Measurements from ENCODE around the gene MUC3A. TPM values are rescaled to one million over a fixed set of nuclear protein-coding genes. Genes with fewer than 3 reads are reported as not detected.
"Not testable (repeated sequence)": the region's sequence is repeated elsewhere in the genome, so short reads cannot be mapped to it uniquely, and the experiment has no call there.

Gene MUC3A
- total RNA-seq, 3 donors from 2014 or later = under 0.01 to 0.29 (median 0.16) TPM

GRCh38 chr7:100974021-100974420, 24.7 kb downstream of the MUC3A start:
- H3K4me3 ChIP-seq = no peak overlapping the region
- H3K36me3 ChIP-seq = no peaks in the 10 kb centered on the region
- no peak overlapping the region for H3K27ac ChIP-seq
- no peaks in the 10 kb centered on the region for H3K4me1 ChIP-seq
- peaks cover 0 to 6% of the 10 kb centered on the region in 2 donors for H3K9me3 ChIP-seq
- TF ChIP-seq POLR2A (IDR thresholded peaks at IDR 0.05) (no peak), POLR2AphosphoS5 (IDR thresholded peaks at IDR 0.05) (no peak), CTCF (IDR thresholded peaks at IDR 0.05) (no peak)
- H3K27me3 ChIP-seq = peaks cover 0 to 10% of the 10 kb centered on the region in 2 donors
- DNase-seq (ENCODE audit: low spot score in 2 of 2) = no peak
- intact Hi-C loops (cut with DNase I; ENCODE audit: low total_unique reads) = no loop called here

- H3K4me1 ChIP-seq = no peaks in the 10 kb centered on the region
- H3K4me3 ChIP-seq = no peak overlapping the region
- peaks cover 0 to 6% of the 10 kb centered on the region in 2 donors for H3K9me3 ChIP-seq
- no peak for TF ChIP-seq CTCF (IDR thresholded peaks at IDR 0.05)
- TF ChIP-seq POLR2AphosphoS5 (IDR thresholded peaks at IDR 0.05) = no peak
- no peak for TF ChIP-seq POLR2A (IDR thresholded peaks at IDR 0.05)
- H3K27me3 ChIP-seq = no peaks in the 10 kb centered on the region
- intact Hi-C loops (cut with DNase I; ENCODE audit: low total_unique reads) = no loop called here
- no peak overlapping the region for H3K27ac ChIP-seq
- no peaks in the 10 kb centered on the region for H3K36me3 ChIP-seq
- no peak for DNase-seq (ENCODE audit: low spot score in 2 of 2)
Measured at GRCh38 chr7:100975371-100975821, 26.1 kb downstream of the MUC3A start.

- Histone ChIP-seq H3K27me3 (no peaks in the 10 kb centered on the region), H3K4me3 (no peak overlapping the region), H3K9me3 (peaks cover 0 to 6% of the 10 kb centered on the region in 2 donors), H3K36me3 (no peaks in the 10 kb centered on the region), H3K4me1 (no peaks in the 10 kb centered on the region), H3K27ac (no peak overlapping the region)
- DNase-seq (ENCODE audit: low spot score in 2 of 2) = no peak
- intact Hi-C loops (cut with DNase I; ENCODE audit: low total_unique reads) = no loop called here
- TF ChIP-seq POLR2A (IDR thresholded peaks at IDR 0.05) (no peak), POLR2AphosphoS5 (IDR thresholded peaks at IDR 0.05) (no peak), CTCF (IDR thresholded peaks at IDR 0.05) (no peak)
Measured at GRCh38 chr7:100978300-100978699, 29.0 kb downstream of the MUC3A start.

GRCh38 chr7:100983451-100984187, 34.3 kb downstream of the MUC3A start:
- no peak for DNase-seq (ENCODE audit: low spot score in 2 of 2)
- intact Hi-C loops (cut with DNase I; ENCODE audit: low total_unique reads) = no loop called here
- Histone ChIP-seq H3K27ac (no peak overlapping the region), H3K36me3 (no peaks in the 10 kb centered on the region), H3K4me3 (no peak overlapping the region), H3K9me3 (no peaks in the 10 kb centered on the region), H3K27me3 (no peaks in the 10 kb centered on the region), H3K4me1 (no peaks in the 10 kb centered on the region)
- TF ChIP-seq POLR2A (IDR thresholded peaks at IDR 0.05) (no peak), CTCF (IDR thresholded peaks at IDR 0.05) (no peak), POLR2AphosphoS5 (IDR thresholded peaks at IDR 0.05) (no peak)

GRCh38 chr7:100984241-100984918, 35.0 kb downstream of the MUC3A start:
- intact Hi-C loops (cut with DNase I; ENCODE audit: low total_unique reads); H3K4me1 ChIP-seq; H3K36me3 ChIP-seq; H3K9me3 ChIP-seq; H3K27ac ChIP-seq; DNase-seq (ENCODE audit: low spot score in 2 of 2); H3K27me3 ChIP-seq; H3K4me3 ChIP-seq: not testable (repeated sequence)

- DNase-seq (ENCODE audit: low spot score in 2 of 2); H3K36me3 ChIP-seq; H3K9me3 ChIP-seq; H3K4me3 ChIP-seq; H3K27me3 ChIP-seq; H3K4me1 ChIP-seq; H3K27ac ChIP-seq: not testable (repeated sequence)
- intact Hi-C loops (cut with DNase I; ENCODE audit: low total_unique reads) = loop anchor here (5.0 kb wide), 1 partner anchor 507 kb away; no protein-coding TSS in a partner anchor
Measured at GRCh38 chr7:100985033-100985797, 35.9 kb downstream of the MUC3A start.
